Panc1 (cell line): ENCODE data around the gene HS6ST3. TPM values are rescaled to one million over a fixed set of nuclear protein-coding genes. Genes with fewer than 3 reads are reported as not detected.

Source experiments
- ATAC-seq: fragments of 200-7000 bp; cut with Tn5 transposase; 2 replicates; pipeline ENCODE4 v1.9.1; 2020; ENCODE audit warnings: mild to moderate bottlenecking, moderate library complexity
- BruUV-seq: library from RNA; stranded (reverse); fragments of 400-500 nt; replicated peaks from 2 replicates; lab custom pipeline; 2021; lab: Mats Ljungman, UMichigan
- CTCF ChIA-PET: fragments of 300-600 bp; sonication (Branson Sonifier 250); formaldehyde crosslinking; loops from one replicate; lab custom pipeline; 2022; ENCODE audit warnings: antibody characterized with exemption; lab: Charles Lee
- POLR2A ChIA-PET: fragments of 300-600 bp; sonication (Branson Sonifier 250); formaldehyde crosslinking; loops from one replicate; lab custom pipeline; 2022; ENCODE audit warnings: antibody characterized with exemption; lab: Charles Lee
- DNase-seq: peaks from one replicate; pipeline ENCODE4 v3.0.0-alpha.2; 2010; ENCODE audit warnings: low read depth, low spot score
- H3K27ac ChIP-seq: 2 replicates; pipeline ENCODE4 v1.5.1; 2011; ENCODE audit warnings: mild to moderate bottlenecking, low read length, inconsistent platforms
- H3K27me3 ChIP-seq: fragments of 200-500 bp; sonication (Bioruptor generic); 2 replicates; pipeline ENCODE4 v1.6.0; 2014; ENCODE audit warnings: low read length, inconsistent platforms; ENCODE audit not compliant: control insufficient read depth, insufficient read depth
- H3K36me3 ChIP-seq: fragments of 200-500 bp; sonication (Bioruptor generic); 2 replicates; pipeline ENCODE4 v1.5.1; 2014; ENCODE audit warnings: inconsistent platforms, mild to moderate bottlenecking, low read length, moderate library complexity; ENCODE audit not compliant: control insufficient read depth, insufficient read depth
- H3K4me1 ChIP-seq: 2 replicates; pipeline ENCODE4 v1.5.1; 2011; ENCODE audit warnings: inconsistent platforms, mild to moderate bottlenecking, low read length, moderate library complexity; ENCODE audit not compliant: control insufficient read depth, insufficient read depth
- H3K4me3 ChIP-seq, 2 experiments: 2 replicates each; pipeline ENCODE4 v1.5.1; 2011 to 2012; ENCODE audit warnings: low read depth in 2 of 2, low read length in 2 of 2, mild to moderate bottlenecking in 2 of 2, inconsistent platforms in 1 of 2, moderate library complexity in 1 of 2
- H3K9me3 ChIP-seq: fragments of 200-500 bp; sonication (Bioruptor generic); 2 replicates; pipeline ENCODE4 v1.5.1; 2014; ENCODE audit warnings: low read depth, mild to moderate bottlenecking, inconsistent platforms, low read length, moderate library complexity; ENCODE audit not compliant: control insufficient read depth, insufficient read depth
- POLR2AphosphoS5 ChIP-seq: IDR thresholded peaks from 2 replicates; pipeline ENCODE4 v1.6.1; 2012; ENCODE audit warnings: mild to moderate bottlenecking, low read depth, low read length, moderate library complexity
- REST ChIP-seq, 2 experiments: IDR thresholded peaks; 2 replicates each; pipeline ENCODE4 v1.6.1; 2011 to 2012; ENCODE audit warnings: low read depth in 2 of 2, control low read depth in 1 of 2, low read length in 1 of 2, mild to moderate bottlenecking in 1 of 2, moderate library complexity in 1 of 2; ENCODE audit not compliant: insufficient read depth in 1 of 2
- SIN3A ChIP-seq: IDR thresholded peaks from 2 replicates; pipeline ENCODE4 v1.6.1; 2012; ENCODE audit warnings: low read depth, mild to moderate bottlenecking, low read length, moderate library complexity, borderline replicate concordance; ENCODE audit not compliant: insufficient read depth
- TCF7L2 ChIP-seq: IDR thresholded peaks from 2 replicates; pipeline ENCODE4 v1.6.1; 2011; ENCODE audit warnings: mild to moderate bottlenecking, low read depth, low read length, inconsistent platforms
- in situ Hi-C: cut with HindIII; loops from 2 replicates; pipeline ENCODE4 v1.10.0; 2016; ENCODE audit warnings: low sequenced_read_pairs, low pct_unique_long_range_greater_than_20kb
- intact Hi-C: fragments of 100-400 bp; cut with micrococcal nuclease; formaldehyde crosslinking; loops from one replicate; pipeline ENCODE4 v1.10.0; 2022; ENCODE audit not compliant: unreplicated experiment
- total RNA-seq: library from RNA; stranded (reverse); gene quantifications from one replicate; pipeline ENCODE4 v1.2.1, GENCODE V29; 2021; ENCODE audit not compliant: unreplicated experiment
- TF ChIP-seq, protein P1 (sequence below): fragments of 450-650 bp; IDR thresholded peaks from 2 replicates; pipeline ENCODE4 v1.5.1; 2017; ENCODE audit warnings: mild to moderate bottlenecking

Gene HS6ST3
- total RNA-seq, 1 experiment from 2014 or later: 0.13 TPM

DNA sequence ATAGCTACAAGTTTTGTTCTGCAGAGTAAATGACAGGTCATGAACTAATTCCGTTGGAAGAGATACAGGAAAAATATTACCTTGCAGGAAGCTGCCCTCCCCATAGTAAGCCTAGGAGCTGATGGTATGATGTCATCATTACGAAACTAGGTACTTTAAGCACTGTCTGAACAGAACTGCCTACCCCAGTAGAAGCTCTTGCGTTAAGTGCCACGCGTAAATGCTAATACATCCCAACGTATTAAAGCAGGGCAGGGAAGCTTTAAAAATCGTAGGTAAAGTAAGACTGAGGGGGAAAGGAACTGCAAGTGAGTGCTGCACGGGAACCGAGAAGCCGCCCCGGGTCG, 37.3 kb upstream of the HS6ST3 start:
- DNase-seq (no peak), ATAC-seq (peak; percentile 62)
- Histone ChIP-seq H3K9me3 (no peaks in the 10 kb centered on the region), H3K36me3 (no peaks in the 10 kb centered on the region), H3K4me3 (peak overlapping the region; percentile 86 to 92), H3K27ac (peak overlapping the region; percentile 84), H3K4me1 (no peaks in the 10 kb centered on the region), H3K27me3 (peaks cover 2% of the 10 kb centered on the region; the same call in 1 of the 2 replicates)
- in situ Hi-C loops (no loop called here), intact Hi-C loops (no loop called here)
- BruUV-seq: no TSS peak
- CTCF ChIA-PET: interaction anchor here (1.4 kb wide), 1 partner anchor 33 kb away, joined by 6 read pairs; no protein-coding TSS in a partner anchor
- POLR2A ChIA-PET: interaction anchor here (0.5 kb wide), 1 partner anchor 1275 kb away, joined by 5 read pairs; no protein-coding TSS in a partner anchor
- no peak for TF ChIP-seq TCF7L2
- no peak for TF ChIP-seq SIN3A
- TF ChIP-seq, protein P1, sequence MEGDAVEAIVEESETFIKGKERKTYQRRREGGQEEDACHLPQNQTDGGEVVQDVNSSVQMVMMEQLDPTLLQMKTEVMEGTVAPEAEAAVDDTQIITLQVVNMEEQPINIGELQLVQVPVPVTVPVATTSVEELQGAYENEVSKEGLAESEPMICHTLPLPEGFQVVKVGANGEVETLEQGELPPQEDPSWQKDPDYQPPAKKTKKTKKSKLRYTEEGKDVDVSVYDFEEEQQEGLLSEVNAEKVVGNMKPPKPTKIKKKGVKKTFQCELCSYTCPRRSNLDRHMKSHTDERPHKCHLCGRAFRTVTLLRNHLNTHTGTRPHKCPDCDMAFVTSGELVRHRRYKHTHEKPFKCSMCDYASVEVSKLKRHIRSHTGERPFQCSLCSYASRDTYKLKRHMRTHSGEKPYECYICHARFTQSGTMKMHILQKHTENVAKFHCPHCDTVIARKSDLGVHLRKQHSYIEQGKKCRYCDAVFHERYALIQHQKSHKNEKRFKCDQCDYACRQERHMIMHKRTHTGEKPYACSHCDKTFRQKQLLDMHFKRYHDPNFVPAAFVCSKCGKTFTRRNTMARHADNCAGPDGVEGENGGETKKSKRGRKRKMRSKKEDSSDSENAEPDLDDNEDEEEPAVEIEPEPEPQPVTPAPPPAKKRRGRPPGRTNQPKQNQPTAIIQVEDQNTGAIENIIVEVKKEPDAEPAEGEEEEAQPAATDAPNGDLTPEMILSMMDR: no peak
- no peak for TF ChIP-seq REST (IDR thresholded peaks at IDR 0.05; ENCODE audit: insufficient read depth in 1 of 2, low read depth in 2 of 2, low read length in 1 of 2)

GRCh38 chr13:96053003-96053703, 36.8 kb upstream of the HS6ST3 start, which contains the start of gene UGGT2:
TSS of gene UGGT2 (minus strand) at chr13:96053401. CDS start at chr13:96053312, 89 bp downstream.
- Histone ChIP-seq H3K27ac (peak within 1 kb of the TSS; percentile 84), H3K9me3 (no peaks in the 10 kb centered on the region), H3K27me3 (peaks cover 2% of the 10 kb centered on the region; the same call in 1 of the 2 replicates), H3K4me3 (peak within 1 kb of the TSS; percentile 86 to 92), H3K4me1 (no peaks in the 10 kb centered on the region), H3K36me3 (no peaks in the 10 kb centered on the region)
- POLR2A ChIA-PET: no interaction called here
- ATAC-seq (peak; percentile 100), DNase-seq (no peak)
- intact Hi-C loops: no loop called here
- BruUV-seq: no TSS peak
- TF ChIP-seq, protein P1: no peak
- TF ChIP-seq SIN3A (0 out of 2 replicates have a peak, but pooled peaks have one; percentile 25), TCF7L2 (no peak), POLR2AphosphoS5 (peak; percentile 73), REST (IDR thresholded peaks at IDR 0.05; ENCODE audit: insufficient read depth in 1 of 2, low read depth in 2 of 2, low read length in 1 of 2) (peak in 1 of 2 experiments; percentile 23; a peak in 1 of 4 replicates)
- in situ Hi-C loops: no loop called here
- CTCF ChIA-PET: interaction anchor here (1.4 kb wide), 1 partner anchor 33 kb away, joined by 6 read pairs; no protein-coding TSS in a partner anchor
